ENCODE data around the gene PITPNC1.

The PITPNC1 gene

DNA sequence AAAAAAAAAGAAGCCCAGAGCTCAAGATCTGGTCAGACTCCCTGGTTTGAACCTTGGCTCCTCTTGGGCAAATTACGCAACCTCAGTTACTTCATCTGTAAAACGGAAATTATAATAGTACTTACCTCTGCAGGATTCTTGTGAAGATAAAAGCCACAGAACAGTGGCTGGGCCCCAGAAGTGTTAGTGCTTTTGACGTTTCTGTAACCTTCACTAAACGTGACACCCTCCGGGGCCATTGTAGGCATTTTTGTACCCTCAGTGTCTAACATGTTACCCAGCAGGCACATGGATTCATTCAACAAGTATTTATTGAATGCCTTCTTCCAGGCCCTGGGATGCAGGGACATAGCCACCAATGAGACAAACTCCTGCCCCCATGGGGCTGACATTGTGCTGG is 58.0 kb downstream of the PITPNC1 start:
- no peak for TF ChIP-seq ZFX (IDR thresholded peaks at IDR 0.05; ENCODE audit: borderline replicate concordance)
- TF ChIP-seq, protein P1, sequence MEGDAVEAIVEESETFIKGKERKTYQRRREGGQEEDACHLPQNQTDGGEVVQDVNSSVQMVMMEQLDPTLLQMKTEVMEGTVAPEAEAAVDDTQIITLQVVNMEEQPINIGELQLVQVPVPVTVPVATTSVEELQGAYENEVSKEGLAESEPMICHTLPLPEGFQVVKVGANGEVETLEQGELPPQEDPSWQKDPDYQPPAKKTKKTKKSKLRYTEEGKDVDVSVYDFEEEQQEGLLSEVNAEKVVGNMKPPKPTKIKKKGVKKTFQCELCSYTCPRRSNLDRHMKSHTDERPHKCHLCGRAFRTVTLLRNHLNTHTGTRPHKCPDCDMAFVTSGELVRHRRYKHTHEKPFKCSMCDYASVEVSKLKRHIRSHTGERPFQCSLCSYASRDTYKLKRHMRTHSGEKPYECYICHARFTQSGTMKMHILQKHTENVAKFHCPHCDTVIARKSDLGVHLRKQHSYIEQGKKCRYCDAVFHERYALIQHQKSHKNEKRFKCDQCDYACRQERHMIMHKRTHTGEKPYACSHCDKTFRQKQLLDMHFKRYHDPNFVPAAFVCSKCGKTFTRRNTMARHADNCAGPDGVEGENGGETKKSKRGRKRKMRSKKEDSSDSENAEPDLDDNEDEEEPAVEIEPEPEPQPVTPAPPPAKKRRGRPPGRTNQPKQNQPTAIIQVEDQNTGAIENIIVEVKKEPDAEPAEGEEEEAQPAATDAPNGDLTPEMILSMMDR (IDR thresholded peaks at IDR 0.05), result no peak
- no peak overlapping the region for H3K27ac ChIP-seq

DNA sequence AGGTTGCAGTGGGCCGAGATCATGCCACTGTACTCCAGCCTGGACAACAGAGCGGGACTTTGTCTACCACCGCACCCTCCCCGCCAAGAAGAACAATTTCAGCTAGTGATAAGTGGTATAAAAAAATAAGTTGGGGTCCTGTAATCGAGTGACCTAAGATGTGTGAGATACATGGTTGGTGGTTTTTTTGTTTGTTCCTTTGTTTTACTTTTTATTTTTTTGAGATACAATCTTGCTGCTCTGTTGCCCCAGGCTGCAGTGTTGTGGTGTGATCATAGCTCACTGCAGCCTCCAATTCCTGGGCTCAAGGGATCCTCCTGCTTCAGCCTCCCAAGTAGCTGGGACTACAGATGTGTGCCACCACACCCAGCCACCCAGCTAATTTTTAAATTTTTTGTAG is 58.7 kb downstream of the PITPNC1 start:
- no peak for TF ChIP-seq ZFX (IDR thresholded peaks at IDR 0.05; ENCODE audit: borderline replicate concordance)
- TF ChIP-seq, protein P1 (IDR thresholded peaks at IDR 0.05), result no peak
- H3K27ac ChIP-seq, result no peak overlapping the region

DNA sequence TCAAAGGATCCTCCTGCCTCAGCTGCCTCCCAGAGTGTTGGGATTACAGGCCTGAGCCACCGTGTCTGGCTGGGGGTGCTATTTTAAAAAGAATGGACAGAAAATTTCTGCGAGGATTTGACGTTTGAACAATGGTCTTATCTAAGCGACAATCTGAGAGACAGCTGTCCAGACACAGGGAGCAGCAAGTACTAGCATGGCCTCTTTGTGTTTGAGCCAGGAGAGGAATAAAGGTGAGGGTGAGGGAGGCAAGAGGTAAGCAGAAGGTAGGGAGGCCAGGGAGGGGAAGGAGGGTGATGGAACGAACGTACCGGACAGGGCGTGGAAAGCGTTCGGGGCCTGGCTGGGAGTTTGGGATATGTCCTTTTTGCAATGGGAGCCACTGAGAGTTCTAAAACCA is 59.2 kb downstream of the PITPNC1 start:
- H3K27ac ChIP-seq, result no peak overlapping the region

DNA sequence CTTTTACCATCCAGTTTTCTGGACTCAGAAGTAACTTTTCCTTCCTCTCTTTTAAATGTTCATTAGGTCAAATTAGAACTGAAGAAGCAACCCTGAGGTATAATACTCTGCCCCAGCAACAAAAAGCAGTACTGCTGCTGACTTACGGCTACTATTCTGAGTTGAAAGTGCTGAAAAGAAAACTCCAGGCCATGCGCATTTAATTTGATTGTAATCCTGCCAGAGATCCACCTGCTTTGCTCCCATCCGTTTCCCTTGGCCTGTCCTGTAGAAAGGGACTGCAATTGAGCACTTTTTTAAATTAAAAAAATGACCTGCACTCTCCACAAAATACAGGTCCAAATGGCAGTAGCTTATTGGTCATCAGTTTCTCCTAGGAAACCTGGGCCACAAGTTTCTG is 61.6 kb downstream of the PITPNC1 start:
- no peak overlapping the region for H3K27ac ChIP-seq
- TF ChIP-seq, protein P1 (IDR thresholded peaks at IDR 0.05), result no peak
- no peak for TF ChIP-seq ZFX (IDR thresholded peaks at IDR 0.05; ENCODE audit: borderline replicate concordance)

More for the DNA sequence above, 59.2 kb downstream of the PITPNC1 start:
- no peak for TF ChIP-seq ZFX (IDR thresholded peaks at IDR 0.05; ENCODE audit: borderline replicate concordance)
- TF ChIP-seq, protein P1 (IDR thresholded peaks at IDR 0.05), result no peak

DNA sequence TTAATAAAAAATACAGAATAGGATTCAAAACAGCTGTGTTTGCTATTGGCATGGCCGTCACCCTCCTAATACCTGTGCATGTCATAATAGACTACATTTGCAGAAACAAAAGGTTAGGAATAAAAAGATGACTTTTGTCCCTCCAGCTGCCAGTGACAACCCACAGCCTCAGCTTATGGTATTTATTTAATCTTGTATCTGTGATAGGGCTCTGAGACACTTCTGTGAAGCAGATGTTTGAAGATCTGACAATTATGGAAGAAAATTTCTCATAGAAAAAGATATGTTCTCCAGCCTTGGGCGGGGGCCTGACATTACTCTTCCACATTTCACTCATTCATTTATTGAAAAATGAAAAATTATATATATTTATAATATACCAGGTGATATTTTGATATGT is 62.2 kb downstream of the PITPNC1 start:
- TF ChIP-seq, protein P1 (IDR thresholded peaks at IDR 0.05), result no peak
- TF ChIP-seq ZFX (IDR thresholded peaks at IDR 0.05; ENCODE audit: borderline replicate concordance), result no peak
- no peak overlapping the region for H3K27ac ChIP-seq

DNA sequence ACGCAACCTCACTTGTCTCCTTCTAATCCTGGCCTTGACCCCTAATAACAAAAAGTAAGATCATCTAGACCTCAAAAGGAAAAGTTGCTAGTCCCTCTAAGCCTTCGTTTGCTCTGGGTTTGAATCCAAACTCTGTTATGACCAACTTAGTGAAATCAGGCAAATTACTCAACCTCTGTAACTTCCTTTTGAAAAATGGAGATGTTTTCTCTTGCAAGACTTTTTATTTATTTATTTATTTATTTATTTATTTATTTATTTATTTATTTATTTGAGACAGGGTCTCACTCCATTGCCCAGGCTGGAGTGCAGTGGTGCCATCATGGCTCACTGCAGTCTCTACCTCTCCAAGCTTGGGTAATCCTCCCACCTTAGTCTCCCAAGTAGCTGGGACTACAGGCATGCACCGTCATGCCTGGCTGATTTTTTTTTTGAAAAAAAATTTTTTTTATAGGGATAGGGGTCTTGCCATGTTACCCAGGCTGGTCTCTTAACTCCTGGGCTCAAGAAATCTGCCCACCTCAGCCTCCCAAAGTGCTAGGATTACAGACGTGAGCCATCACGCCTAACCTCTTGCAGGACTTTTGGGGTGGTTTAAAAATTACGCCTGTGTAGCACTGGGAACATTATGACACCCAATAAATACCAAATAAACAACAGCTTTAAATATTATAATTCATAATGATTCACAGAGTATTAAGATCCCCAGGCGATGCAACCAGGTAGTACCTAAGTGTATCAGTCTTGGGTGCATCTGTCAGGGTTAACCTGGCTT is 63.4 kb downstream of the PITPNC1 start:
- no peak overlapping the region for H3K27ac ChIP-seq
- no peak for TF ChIP-seq ZFX (IDR thresholded peaks at IDR 0.05; ENCODE audit: borderline replicate concordance)
- TF ChIP-seq, protein P1 (IDR thresholded peaks at IDR 0.05), result no peak

DNA sequence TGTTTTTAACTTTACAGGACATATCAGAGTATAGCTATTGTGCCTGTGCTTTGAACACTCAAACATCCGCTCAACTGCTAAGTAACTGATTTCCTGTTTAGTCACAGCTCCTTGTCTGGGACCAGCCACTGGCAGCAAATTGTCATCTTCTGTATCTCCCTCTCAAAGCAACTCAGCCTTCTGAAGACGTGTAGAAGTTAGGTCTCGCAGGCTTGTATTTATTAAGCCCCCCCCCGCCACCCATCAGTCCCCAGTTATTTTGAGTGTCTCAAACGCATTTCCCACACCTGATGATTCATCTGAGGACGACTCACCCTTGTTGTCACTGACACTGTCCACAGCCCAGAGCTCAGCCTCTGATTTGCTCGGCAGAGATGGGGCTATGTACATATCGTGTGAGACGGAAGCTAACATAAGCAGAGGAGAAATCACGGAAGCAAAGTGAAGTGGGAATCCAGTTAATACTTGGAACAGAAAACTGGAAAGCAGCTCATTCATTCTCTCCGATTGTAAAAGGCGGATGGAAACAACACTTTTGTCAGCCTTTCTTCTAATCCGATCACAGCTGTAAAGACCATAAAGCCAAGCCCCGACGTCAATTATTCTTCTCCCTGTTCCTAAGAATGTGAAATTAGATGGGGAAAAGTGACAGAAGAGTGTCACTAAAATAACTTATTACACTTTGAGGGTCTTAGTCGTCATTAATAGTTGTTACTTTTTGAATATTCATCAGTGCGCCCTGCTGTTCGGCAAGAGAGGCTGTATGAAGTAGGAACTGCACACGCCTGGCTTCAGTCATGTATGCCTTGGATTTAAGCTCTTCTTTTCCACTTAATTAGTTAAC is 64.2 kb downstream of the PITPNC1 start:
- H3K27ac ChIP-seq, result no peak overlapping the region
- TF ChIP-seq ZFX (IDR thresholded peaks at IDR 0.05; ENCODE audit: borderline replicate concordance), result no peak
- TF ChIP-seq, protein P1 (IDR thresholded peaks at IDR 0.05), result no peak
